ENCODE data around the gene PTBP2. TPM values are rescaled to one million over a fixed set of nuclear protein-coding genes. Genes with fewer than 3 reads are reported as not detected.

Gene PTBP2
- total RNA-seq, 6 experiments from 2014 or later: 6.5 to 9.6 (median 8.0) TPM

- DNase-seq: no peak
- Mint-ChIP-seq H3K36me3 (ENCODE audit: low read depth) (peaks cover 4% of the 10 kb centered on the region; the same call in 1 of the 2 replicates), H3K27me3 (ENCODE audit: insufficient read depth) (peaks cover 2% of the 10 kb centered on the region; the same call in 1 of the 2 replicates), H3K4me1 (ENCODE audit: low read depth) (no peaks in the 10 kb centered on the region), H3K27ac (no peak overlapping the region), H3K4me3 (no peak overlapping the region), H3K9me3 (no peaks in the 10 kb centered on the region)
- TF ChIP-seq CTCF (IDR thresholded peaks at IDR 0.05): no peak
Observed at GRCh38 chr1:96834986-96835385, 113.4 kb downstream of the PTBP2 start.

GRCh38 chr1:96837057-96837780 is 115.6 kb downstream of the PTBP2 start:
- Mint-ChIP-seq H3K4me3 (no peak overlapping the region), H3K9me3 (no peaks in the 10 kb centered on the region), H3K27me3 (ENCODE audit: insufficient read depth) (peaks cover 2% of the 10 kb centered on the region; the same call in 1 of the 2 replicates), H3K4me1 (ENCODE audit: low read depth) (no peaks in the 10 kb centered on the region), H3K36me3 (ENCODE audit: low read depth) (peaks cover 4% of the 10 kb centered on the region; the same call in 1 of the 2 replicates), H3K27ac (no peak overlapping the region)
- TF ChIP-seq CTCF (IDR thresholded peaks at IDR 0.05): no peak
- no peak for DNase-seq

- no peak for TF ChIP-seq CTCF (IDR thresholded peaks at IDR 0.05)
Observed at GRCh38 chr1:96837781-96838216, 116.2 kb downstream of the PTBP2 start.

GRCh38 chr1:96840396-96840795 is 118.8 kb downstream of the PTBP2 start:
- Mint-ChIP-seq H3K27ac (no peak overlapping the region), H3K4me3 (no peak overlapping the region), H3K27me3 (ENCODE audit: insufficient read depth) (peaks cover 4% of the 10 kb centered on the region), H3K9me3 (no peaks in the 10 kb centered on the region), H3K4me1 (ENCODE audit: low read depth) (peaks cover 10% of the 10 kb centered on the region), H3K36me3 (ENCODE audit: low read depth) (no peaks in the 10 kb centered on the region)
- TF ChIP-seq CTCF (IDR thresholded peaks at IDR 0.05): no peak
- no peak for DNase-seq

More at GRCh38 chr1:96837781-96838216, 116.2 kb downstream of the PTBP2 start:
- Mint-ChIP-seq H3K36me3 (ENCODE audit: low read depth) (peaks cover 4% of the 10 kb centered on the region; the same call in 1 of the 2 replicates), H3K27ac (no peak overlapping the region), H3K4me1 (ENCODE audit: low read depth) (no peaks in the 10 kb centered on the region; the same call in 1 of the 2 replicates), H3K27me3 (ENCODE audit: insufficient read depth) (peaks cover 2% of the 10 kb centered on the region; the same call in 1 of the 2 replicates), H3K9me3 (no peaks in the 10 kb centered on the region), H3K4me3 (no peak overlapping the region)
- no peak for DNase-seq

- DNase-seq: no peak
- H3K27ac Mint-ChIP-seq: no peak overlapping the region
- H3K36me3 Mint-ChIP-seq (ENCODE audit: low read depth): no peaks in the 10 kb centered on the region
- TF ChIP-seq CTCF (IDR thresholded peaks at IDR 0.05): peak; percentile 50
- peaks cover 10% of the 10 kb centered on the region for H3K4me1 Mint-ChIP-seq (ENCODE audit: low read depth)
- peaks cover 6% of the 10 kb centered on the region for H3K27me3 Mint-ChIP-seq (ENCODE audit: insufficient read depth)
- H3K9me3 Mint-ChIP-seq: no peaks in the 10 kb centered on the region
- no peak overlapping the region for H3K4me3 Mint-ChIP-seq
Observed at GRCh38 chr1:96842215-96842614, 120.6 kb downstream of the PTBP2 start.

Data from HFFc6 (cell line).